ENCODE data around the gene ARHGEF2.
"Not testable (repeated sequence)": the region's sequence is repeated elsewhere in the genome, so short reads cannot be mapped to it uniquely, and the experiment has no call there.

ARHGEF2 gene

GRCh38 chr1:155941845-155942531 is 36.4 kb downstream of the ARHGEF2 start:
- no peak for DNase-seq

DNA sequence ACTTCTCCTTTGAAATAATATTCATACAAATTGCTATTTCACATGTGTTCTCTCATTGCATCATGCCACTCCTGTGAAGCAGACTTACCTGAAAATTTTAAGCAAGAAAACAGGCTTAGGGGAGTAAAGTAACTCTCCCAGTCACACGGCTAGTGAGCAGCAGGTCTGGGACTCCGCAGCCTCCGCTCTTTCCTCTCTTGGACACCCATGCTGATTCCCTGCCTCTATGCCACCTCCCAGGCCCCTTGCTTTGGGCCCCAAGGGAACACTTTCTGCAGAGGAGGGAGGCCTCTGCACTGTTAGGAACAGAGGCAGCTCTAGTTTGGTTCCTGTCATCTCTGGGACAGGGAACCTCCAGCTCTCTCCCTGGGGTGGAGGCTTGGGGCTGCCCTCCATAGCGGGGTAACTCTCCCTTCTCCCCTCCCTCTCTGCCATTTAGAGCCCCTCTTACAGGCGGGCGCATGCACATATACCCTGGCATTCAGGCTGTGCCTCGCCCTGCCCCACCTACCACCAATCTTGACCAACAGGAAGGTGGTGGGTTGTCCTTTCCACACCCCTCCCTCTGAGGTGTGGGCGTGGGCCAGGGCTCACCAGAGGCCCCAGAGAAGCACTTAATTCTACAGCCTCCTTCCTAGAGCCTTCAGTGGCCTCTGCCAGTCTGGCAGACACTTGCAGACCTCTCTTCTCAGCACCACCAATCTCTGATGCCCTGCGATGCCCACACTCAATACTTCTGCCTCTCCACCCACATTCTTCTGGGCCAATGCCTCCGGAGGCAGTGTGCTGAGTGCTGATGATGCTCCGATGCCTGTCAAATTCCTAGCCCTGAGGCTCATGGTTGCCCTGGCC is 37.1 kb downstream of the ARHGEF2 start, which contains the start of gene RXFP4:
Gene RXFP4 (plus strand): TSS at position 646 of the 852 bp plus-strand sequence. CDS start 72 bp downstream, at position 718.
- DNase-seq, result no peak

DNA sequence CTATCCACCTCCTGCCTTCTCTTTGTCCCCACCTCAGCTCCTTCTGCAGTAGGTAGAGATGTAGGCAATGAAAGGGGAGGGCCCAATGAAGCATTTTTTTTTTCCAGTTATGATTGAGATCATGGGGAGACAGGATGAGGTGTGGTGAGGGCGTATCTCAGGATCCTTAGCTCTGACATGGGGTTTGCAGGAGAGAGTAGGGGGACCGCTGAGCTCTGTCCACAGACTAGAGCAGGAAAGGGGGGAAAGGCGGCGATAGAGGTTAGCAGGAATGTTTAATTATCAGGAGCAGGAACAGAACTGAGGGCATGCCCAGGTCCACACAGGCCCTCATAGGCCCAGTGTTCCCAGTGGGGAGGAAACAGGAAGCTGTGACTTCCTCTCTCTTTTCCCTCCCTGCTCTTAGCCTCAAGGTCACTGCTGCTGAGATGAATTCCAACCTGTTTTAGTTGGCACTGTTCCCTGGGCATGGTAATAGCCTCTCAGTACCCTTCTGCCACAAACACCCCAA is 37.8 kb downstream of the ARHGEF2 start:
- DNase-seq, result no peak

DNA sequence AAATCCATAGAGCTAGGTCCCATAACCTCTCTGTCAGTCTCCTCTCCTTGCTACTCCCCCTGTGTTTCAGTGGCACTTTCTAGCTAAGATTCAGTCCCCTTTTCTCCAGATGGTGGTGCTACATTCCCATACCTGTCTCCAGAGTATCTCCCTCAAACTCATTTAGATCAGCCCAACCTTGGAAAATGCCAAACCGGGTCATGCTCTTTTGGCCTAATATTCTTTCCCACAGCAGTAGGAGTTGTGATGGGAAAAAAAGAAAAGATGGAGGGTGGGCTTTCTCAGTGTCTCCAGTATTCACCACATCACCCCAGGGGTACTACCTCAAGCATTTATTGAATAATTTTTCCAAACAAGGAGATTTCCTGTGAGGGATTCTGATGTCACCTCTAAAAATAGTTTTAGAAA is 40.1 kb downstream of the ARHGEF2 start:
- DNase-seq, result peak; percentile 43

GRCh38 chr1:155934936-155935590 is 43.3 kb downstream of the ARHGEF2 start:
- DNase-seq, result no peak

DNA sequence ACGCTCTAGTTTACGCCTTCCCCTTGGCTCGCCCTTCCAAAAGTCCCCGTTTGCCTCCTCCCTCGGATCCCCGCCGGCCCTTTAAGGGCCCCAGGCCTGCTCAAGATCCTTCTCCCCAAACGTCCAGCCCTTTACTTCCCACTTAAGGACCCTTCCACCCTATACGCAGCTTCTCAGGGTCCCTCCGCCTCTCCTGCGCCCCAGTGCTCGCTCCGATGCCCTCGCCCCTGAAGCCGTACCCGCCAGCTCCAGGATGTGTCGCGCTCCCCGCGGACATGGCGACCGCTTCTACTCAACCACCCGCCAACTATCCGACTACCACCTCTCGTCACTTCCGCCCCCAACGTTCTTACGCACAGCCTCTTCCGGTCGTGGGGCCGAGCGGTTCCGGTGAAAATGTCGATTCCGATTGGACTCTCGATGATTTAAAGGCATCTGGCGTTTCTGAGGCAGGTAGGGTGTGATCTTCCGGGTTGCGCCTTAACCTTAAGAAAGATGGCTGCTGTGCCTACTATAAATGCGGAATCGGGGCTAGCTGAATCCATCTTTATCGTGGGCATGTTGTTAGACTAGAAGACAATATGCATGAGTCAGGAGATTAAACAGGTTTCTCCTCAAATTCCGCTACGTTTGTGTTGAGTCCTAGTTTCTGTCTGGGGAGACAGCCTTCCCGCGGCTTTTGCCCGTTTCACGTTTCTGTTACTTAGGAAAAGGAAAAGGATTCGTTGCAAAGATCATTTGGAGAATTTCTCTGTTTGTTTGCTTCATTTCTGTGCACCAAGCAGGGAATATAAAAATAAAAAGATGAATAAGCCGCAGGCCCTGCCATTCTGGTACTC is 44.0 kb downstream of the ARHGEF2 start, which contains the start of gene KHDC4:
Gene KHDC4 (minus strand): TSS at position 317 of the 839 bp plus-strand sequence. CDS start 40 bp downstream, at position 277.
- peak; percentile 95 for DNase-seq

GRCh38 chr1:155933591-155934096 is 44.7 kb downstream of the ARHGEF2 start:
- no peak for DNase-seq

DNA sequence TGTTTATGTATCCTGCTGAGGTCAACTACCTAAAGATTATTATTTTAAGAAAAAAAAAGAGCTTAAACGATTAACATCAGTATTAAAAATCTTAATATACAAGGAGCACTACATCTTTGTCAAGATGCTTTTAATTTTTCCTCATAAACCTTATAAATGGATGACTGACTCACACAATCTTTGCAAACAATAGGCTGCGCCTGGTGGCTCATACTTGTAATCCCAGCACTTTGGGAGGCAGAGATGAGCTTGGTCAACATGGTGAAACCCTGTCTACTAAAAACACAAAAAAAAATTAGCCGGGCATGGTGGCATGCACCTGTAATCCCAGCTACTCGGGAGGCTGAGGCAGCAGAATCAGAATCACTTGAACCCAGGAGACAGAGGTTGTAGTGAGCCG is 45.9 kb downstream of the ARHGEF2 start:
- DNase-seq, result no peak

GRCh38 chr1:155932081-155932480 is 46.3 kb downstream of the ARHGEF2 start:
- DNase-seq, result no peak

DNA sequence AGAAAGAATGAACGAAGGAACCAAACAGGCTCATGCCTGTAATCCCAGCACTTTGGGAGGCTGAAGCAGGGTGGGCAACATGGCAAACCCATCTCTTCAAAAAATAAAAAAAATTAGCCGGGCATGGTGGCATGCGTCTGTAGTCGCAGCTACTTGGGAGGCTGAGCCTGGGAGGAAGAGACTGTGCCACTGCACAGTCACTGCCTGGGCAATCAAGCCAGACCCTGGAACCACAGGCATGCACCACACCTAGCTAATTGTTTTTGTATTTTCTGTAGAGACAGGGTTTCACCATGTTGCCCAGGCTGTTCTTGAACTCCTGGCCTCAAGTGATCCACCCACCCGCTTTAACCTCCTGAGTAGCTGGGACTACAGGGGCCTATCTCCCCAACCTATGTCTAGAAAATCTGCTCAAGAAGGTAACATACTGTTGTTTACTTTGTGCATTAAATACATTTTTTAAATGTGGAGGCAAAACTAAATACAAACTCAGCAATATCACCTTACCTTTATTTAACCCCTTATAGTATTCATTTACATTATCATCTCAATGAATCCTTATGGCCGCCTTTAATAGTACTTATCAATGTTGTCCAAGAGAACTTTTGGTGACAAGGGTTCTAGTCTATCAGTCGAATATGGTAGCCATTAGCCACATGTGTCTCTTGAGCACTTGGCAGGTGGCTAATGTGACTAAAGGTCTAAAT is 46.9 kb downstream of the ARHGEF2 start:
- DNase-seq, result no peak

- DNase-seq, result not testable (repeated sequence)
Measured at GRCh38 chr1:155930725-155931124, 47.6 kb downstream of the ARHGEF2 start.

DNA sequence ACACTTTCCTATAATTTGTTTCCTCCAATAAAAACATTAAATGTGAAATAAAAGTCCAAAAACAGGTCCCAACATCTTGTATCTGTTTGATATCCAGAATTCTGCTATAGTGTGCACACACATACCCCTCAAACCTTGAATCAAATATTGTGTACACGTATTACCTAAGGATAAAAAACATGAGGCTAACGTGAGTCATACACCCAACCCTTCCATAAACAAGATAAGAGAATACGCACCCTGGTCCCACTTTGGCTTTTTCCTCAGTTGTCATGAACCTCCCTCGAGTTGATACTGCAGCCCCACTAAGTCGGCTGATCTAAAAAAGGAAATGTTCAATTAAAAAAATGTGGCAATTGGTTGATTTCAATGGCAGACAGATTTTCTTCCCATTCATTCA is 49.3 kb downstream of the ARHGEF2 start:
- no peak for DNase-seq

DNA sequence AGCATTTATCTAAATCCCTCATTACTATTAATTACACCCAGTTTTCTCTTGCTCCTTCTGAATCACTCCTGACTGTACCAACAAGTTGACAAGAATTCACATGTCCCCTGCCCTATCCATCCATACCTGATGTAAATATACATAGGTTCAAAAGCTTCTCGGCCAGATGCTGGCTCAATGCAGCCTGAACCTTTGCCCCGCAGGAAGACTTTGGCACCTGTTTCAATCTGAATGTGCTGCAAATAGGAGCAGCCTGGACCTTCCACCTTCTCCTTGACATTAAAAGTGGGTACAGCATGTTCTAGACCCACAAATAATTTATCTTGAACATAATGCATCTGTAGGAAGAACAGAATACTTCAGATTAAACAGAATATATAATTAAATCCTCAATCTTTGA is 52.8 kb downstream of the ARHGEF2 start:
- DNase-seq, result no peak

DNA sequence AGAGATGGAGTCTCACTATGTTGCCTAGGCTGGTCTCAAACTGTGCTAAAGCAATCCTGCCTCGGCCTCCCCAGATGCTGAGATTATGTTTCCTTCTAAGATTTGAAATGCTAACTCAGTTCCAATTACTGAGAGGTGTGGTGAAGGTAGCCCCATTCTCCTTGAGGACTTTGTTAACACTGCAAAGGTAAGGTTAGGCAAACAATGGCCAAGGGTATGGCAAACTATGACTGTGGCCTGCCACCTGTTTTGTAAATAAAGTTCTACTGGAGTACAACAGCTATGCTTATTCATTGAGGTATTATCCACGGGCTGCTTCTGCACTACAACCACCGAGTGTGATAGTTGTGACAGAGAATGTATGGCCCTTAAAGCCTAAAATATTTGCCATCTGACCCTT is 57.6 kb downstream of the ARHGEF2 start:
- DNase-seq, result no peak

- no peak for DNase-seq
Measured at GRCh38 chr1:155919801-155920200, 58.5 kb downstream of the ARHGEF2 start.

- DNase-seq, result no peak
Measured at GRCh38 chr1:155918660-155919059, 59.7 kb downstream of the ARHGEF2 start.

DNA sequence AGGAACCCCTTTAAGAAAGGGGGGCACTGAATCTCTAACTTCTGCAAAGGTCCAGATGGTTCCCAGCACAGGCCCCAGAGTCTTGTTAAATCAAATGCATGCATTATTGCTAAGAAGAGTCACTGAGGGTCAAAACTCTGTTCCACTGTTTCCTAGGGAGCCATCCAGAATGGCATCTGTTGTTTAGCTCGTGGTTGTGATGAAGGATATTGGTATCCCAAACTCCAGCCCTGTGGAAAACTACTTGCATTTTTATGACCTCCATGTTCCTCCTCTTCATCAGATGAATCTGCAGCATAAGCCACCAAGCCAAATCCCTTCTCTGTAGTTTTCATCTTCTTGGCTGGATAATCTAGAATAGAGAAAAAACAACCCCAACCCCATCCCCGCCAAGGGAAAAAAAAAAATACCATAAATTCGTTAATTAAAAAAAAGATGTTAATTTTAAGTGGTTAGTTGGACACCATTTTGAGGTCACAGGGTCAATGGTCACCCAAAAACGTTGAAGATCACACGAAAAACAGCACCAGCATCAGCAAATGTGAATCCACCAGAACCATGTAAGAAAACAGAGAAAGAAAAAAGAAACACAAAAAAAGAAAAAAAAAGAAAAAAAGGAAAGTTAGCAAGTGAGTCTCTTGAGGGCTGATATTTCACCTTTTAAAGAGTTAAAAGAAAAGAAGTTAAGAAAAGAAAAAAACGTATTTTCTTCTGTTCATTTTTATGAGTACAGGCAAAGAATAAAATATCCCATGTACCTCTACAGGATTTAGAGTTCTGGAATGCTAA is 64.2 kb downstream of the ARHGEF2 start:
- DNase-seq, result no peak

DNA sequence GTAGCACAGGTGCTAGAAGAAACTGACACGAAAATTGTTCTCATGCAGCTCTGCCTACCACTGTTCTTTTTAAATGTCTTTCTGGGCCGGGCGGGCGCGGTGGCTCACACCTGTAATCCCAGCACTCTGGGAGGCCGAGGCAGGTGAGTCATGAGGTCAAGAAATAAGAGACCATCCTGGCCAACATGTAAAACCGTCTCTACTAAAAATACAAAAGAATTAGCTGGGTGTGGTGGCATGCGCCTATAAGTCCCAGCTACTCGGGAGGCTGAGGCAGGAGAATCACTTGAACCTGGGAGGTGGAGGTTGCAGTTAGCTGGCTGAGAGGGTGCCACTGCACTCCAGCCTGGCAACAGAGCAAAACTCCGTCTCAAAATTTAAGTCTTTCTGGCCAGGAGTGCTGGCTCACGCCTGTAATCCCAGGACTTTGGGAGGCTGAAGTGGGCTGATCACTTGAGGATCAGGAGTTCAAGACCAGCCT is 66.3 kb downstream of the ARHGEF2 start:
- no peak for DNase-seq

GRCh38 chr1:155911156-155912055 is 66.9 kb downstream of the ARHGEF2 start, which contains the start of gene RIT1:
RIT1 (minus strand) TSS chr1:155911349; CDS start chr1:155910761, 588 bp downstream.
- peak; percentile 84 for DNase-seq
